Gastrocnemius medialis (tissue), 4 donors: ENCODE results near the gene PCDH9. TPM values are rescaled to one million over a fixed set of nuclear protein-coding genes. Genes with fewer than 3 reads are reported as not detected.

ENCODE experiments used
- ATAC-seq, 2 donors: fragments of 150-250 bp; one replicate each; pipeline ENCODE4 v1.9.1; 2016
- DNase-seq, 2 donors: peaks; one replicate each; pipeline ENCODE4 v3.0.0-alpha.2; 2019
- H3K27ac ChIP-seq, 4 donors: fragments of 200-600 bp; sonication (generic); 1 replicate in 1 of 4; 2 replicates in 3 of 4; pipeline ENCODE4 v1.5.1; 2016 to 2018; ENCODE audit warnings: mild to moderate bottlenecking in 2 of 4, moderate library complexity in 1 of 4
- H3K27me3 ChIP-seq, 3 donors: fragments of 200-600 bp; sonication (generic) in 2 of 3; 1 replicate in 1 of 3; 2 replicates in 2 of 3; pipeline versions ENCODE4 v1.5.1 to v1.6.0; 2016 to 2019; ENCODE audit warnings: mild to moderate bottlenecking in 1 of 3, moderate library complexity in 1 of 3
- H3K36me3 ChIP-seq, 2 donors: fragments of 200-600 bp; sonication (generic) in 1 of 2; one replicate each; pipeline ENCODE4 v1.5.1; 2017 to 2018
- H3K4me1 ChIP-seq, 2 donors: fragments of 200-600 bp; sonication (generic) in 1 of 2; one replicate each; pipeline ENCODE4 v1.5.1; 2016 to 2017; ENCODE audit warnings: mild to moderate bottlenecking in 2 of 2
- H3K4me3 ChIP-seq, 4 donors: fragments of 200-600 bp; sonication (generic) in 3 of 4; 1 replicate in 1 of 4; 2 replicates in 3 of 4; pipeline ENCODE4 v1.5.1; 2016 to 2019; ENCODE audit warnings: mild to moderate bottlenecking in 2 of 4
- H3K9me3 ChIP-seq, 3 donors: fragments of 200-600 bp; sonication (generic) in 2 of 3; 1 replicate in 1 of 3; 2 replicates in 2 of 3; pipeline ENCODE4 v1.5.1; 2016 to 2019
- CTCF ChIP-seq, 5 experiments: fragments of 450-650 bp in 3 of 5; fragments of 200-600 bp in 2 of 5; sonication (generic) in 2 of 5; IDR thresholded peaks in 4 of 5; conservative IDR thresholded peaks in 1 of 5; 1 replicate in 4 of 5; 2 replicates in 1 of 5; pipeline ENCODE4 v1.5.1; 2016 to 2019; ENCODE audit warnings: antibody characterized with exemption in 5 of 5, mild to moderate bottlenecking in 3 of 5, moderate library complexity in 3 of 5
- POLR2A ChIP-seq, 2 donors: fragments of 450-650 bp; IDR thresholded peaks; one replicate each; pipeline ENCODE4 v1.6.1; 2017; ENCODE audit warnings: antibody characterized with exemption in 2 of 2, mild to moderate bottlenecking in 2 of 2, moderate library complexity in 2 of 2
- in situ Hi-C, 4 donors: fragments of 200-750 bp; cut with MboI; loops; one replicate each; pipeline versions ENCODE4 v1.15.0 to v1.8.0; 2017; ENCODE audit warnings: low sequenced_read_pairs in 4 of 4
- intact Hi-C: fragments of 100-400 bp; cut with DNase I; formaldehyde crosslinking; loops from one replicate; pipeline ENCODE4 v1.15.1; 2023; ENCODE audit warnings: low total_unique reads
- total RNA-seq, 4 donors: library from RNA; depleted of rRNA; stranded (reverse); fragments of >200 nt; gene quantifications; one replicate each; pipeline versions ENCODE4 v1.1.0 to v1.2.3, GENCODE V29; 2016

The PCDH9 gene
- total RNA-seq, 4 donors from 2014 or later = 1.4 to 2.1 (median 1.9) TPM

- no peak for DNase-seq
- no peak for ATAC-seq
- Histone ChIP-seq H3K27ac (no peak overlapping the region), H3K36me3 (no peaks in the 10 kb centered on the region), H3K27me3 (no peaks in the 10 kb centered on the region), H3K4me3 (no peak overlapping the region), H3K9me3 (no peaks in the 10 kb centered on the region), H3K4me1 (no peaks in the 10 kb centered on the region)
- TF ChIP-seq CTCF (IDR thresholded peaks at IDR 0.05 in 4 of 5, conservative IDR thresholded peaks at IDR 0.05 in 1 of 5) (no peak), POLR2A (IDR thresholded peaks at IDR 0.05) (no peak)
- intact Hi-C loops = no loop called here
- in situ Hi-C loops = no loop called here
These were observed 71.2 kb downstream of the PCDH9 start for GRCh38 chr13:67158903-67159302.

- in situ Hi-C loops (no loop called here), intact Hi-C loops (no loop called here)
- ATAC-seq (no peak), DNase-seq (no peak)
- TF ChIP-seq CTCF (IDR thresholded peaks at IDR 0.05 in 4 of 5, conservative IDR thresholded peaks at IDR 0.05 in 1 of 5) (no peak), POLR2A (IDR thresholded peaks at IDR 0.05) (no peak)
- no peak overlapping the region for H3K4me3 ChIP-seq
- H3K9me3 ChIP-seq = no peaks in the 10 kb centered on the region
- H3K27me3 ChIP-seq = no peaks in the 10 kb centered on the region
- no peaks in the 10 kb centered on the region for H3K4me1 ChIP-seq
- H3K27ac ChIP-seq = no peak overlapping the region
- no peaks in the 10 kb centered on the region for H3K36me3 ChIP-seq
These were observed 73.4 kb downstream of the PCDH9 start for GRCh38 chr13:67156723-67157060.

DNA sequence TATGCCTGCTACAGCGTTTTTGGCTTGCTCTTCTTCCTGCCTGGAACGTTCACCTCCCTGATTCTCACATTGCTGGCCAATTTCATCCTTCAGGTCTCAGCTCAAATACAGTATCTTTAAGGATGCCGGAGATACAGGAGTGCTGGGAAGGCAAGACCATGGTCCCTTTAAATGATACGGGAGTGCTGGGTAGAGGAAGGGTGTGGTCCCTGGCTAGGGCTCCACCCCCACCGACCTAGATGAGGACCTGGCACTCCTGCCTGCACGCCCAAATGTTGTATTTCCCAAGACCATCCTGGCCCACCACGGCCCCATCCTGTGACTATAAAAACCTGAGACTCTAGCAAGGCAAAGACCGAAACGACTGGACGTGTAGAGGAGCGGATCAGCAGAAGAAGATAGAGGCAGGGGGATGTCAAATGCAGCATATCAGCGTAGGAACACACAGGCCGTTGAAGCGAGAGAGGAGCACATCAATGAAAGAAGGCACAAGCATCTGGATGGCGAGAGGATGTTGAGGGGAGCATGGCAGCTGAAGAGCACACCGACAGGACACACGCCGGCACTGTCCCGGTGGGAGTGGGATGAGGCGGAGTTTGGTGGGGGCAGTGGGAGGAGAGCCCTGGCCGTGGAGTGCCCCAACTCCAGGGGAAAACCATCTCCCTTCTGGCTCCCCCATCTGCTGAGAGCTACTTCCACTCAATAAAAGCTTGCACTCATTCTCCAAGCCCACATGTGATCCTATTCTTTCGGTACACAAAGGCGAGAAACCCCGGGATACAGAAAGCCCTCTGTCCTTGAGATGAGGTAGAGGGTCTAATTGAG, 74.0 kb downstream of the PCDH9 start:
- Histone ChIP-seq H3K27me3 (no peaks in the 10 kb centered on the region), H3K27ac (no peak overlapping the region), H3K4me3 (no peak overlapping the region), H3K4me1 (no peaks in the 10 kb centered on the region), H3K9me3 (no peaks in the 10 kb centered on the region), H3K36me3 (no peaks in the 10 kb centered on the region)
- ATAC-seq = no peak
- intact Hi-C loops (no loop called here), in situ Hi-C loops (no loop called here)
- TF ChIP-seq CTCF (IDR thresholded peaks at IDR 0.05 in 4 of 5, conservative IDR thresholded peaks at IDR 0.05 in 1 of 5) (no peak), POLR2A (IDR thresholded peaks at IDR 0.05) (no peak)
- DNase-seq = no peak

DNA sequence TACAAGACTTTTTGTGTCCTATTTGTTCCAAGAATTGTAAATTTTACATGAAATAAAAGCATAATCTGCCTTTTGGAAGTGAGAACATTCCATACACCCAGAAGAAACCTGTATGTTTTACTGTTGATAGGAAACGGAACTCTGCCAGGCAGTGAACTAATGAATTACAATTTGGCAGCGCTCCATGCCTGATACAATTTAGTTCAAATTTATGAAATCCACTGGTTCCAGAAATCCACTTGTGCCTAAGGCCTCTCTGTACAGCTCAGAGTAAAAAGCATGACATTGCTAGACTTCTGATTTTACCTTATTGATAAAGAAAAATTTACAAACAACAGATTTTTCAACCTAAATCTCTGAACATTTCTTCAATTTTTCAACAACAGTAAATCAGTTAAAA, 78.1 kb downstream of the PCDH9 start:
- Histone ChIP-seq H3K27me3 (no peaks in the 10 kb centered on the region), H3K27ac (no peak overlapping the region), H3K36me3 (no peaks in the 10 kb centered on the region), H3K4me3 (no peak overlapping the region), H3K9me3 (no peaks in the 10 kb centered on the region), H3K4me1 (peaks cover 14 to 17% of the 10 kb centered on the region in 2 donors)
- TF ChIP-seq CTCF (IDR thresholded peaks at IDR 0.05 in 4 of 5, conservative IDR thresholded peaks at IDR 0.05 in 1 of 5) (no peak), POLR2A (IDR thresholded peaks at IDR 0.05) (no peak)
- intact Hi-C loops (no loop called here), in situ Hi-C loops (no loop called here)
- DNase-seq (no peak), ATAC-seq (no peak)

- in situ Hi-C loops = no loop called here
- no peaks in the 10 kb centered on the region for H3K27me3 ChIP-seq
- TF ChIP-seq CTCF (IDR thresholded peaks at IDR 0.05 in 4 of 5, conservative IDR thresholded peaks at IDR 0.05 in 1 of 5) = no peak
- no peak for TF ChIP-seq POLR2A (IDR thresholded peaks at IDR 0.05)
- H3K4me1 ChIP-seq = peaks cover 18 to 21% of the 10 kb centered on the region in 2 donors
- no peaks in the 10 kb centered on the region for H3K9me3 ChIP-seq
- DNase-seq = no peak
- H3K36me3 ChIP-seq = no peaks in the 10 kb centered on the region
- H3K27ac ChIP-seq = no peak overlapping the region
- H3K4me3 ChIP-seq = no peak overlapping the region
- intact Hi-C loops = no loop called here
- ATAC-seq = no peak
These were observed 78.5 kb downstream of the PCDH9 start for GRCh38 chr13:67151652-67152051.
